Motor neuron (in vitro differentiated cells): ENCODE measurements around the gene MOB1B. TPM values are rescaled to one million over a fixed set of nuclear protein-coding genes. Genes with fewer than 3 reads are reported as not detected.
"Not testable (repeated sequence)": the region's sequence is repeated elsewhere in the genome, so short reads cannot be mapped to it uniquely, and the experiment has no call there.

Experiments used
- ATAC-seq, 8 experiments: fragments of 200-7000 bp; cut with Tn5 transposase; replicated peaks in 6 of 8; 2 replicates each; pipeline ENCODE4 v1.8.0; 2021; ENCODE audit warnings: mild to moderate bottlenecking in 8 of 8, moderate library complexity in 8 of 8
- H3K27ac ChIP-seq, 2 donors: fragments of 250-450 bp; sonication (Bioruptor Pico); 2 replicates each; pipeline ENCODE4 v1.9.0; 2021; ENCODE audit warnings: antibody characterized with exemption in 2 of 2, mild to moderate bottlenecking in 2 of 2, moderate library complexity in 1 of 2
- H3K4me1 ChIP-seq, 2 donors: fragments of 250-450 bp; sonication (Bioruptor Pico); replicated peaks in 1 of 2; 2 replicates each; pipeline ENCODE4 v1.6.1; 2021; ENCODE audit warnings: antibody characterized with exemption in 2 of 2, mild to moderate bottlenecking in 2 of 2, moderate library complexity in 1 of 2
- H3K4me3 ChIP-seq, 5 donors: fragments of 250-450 bp; sonication (Bioruptor Pico); 2 replicates each; pipeline ENCODE4 v1.9.0; 2021; ENCODE audit warnings: antibody characterized with exemption in 5 of 5, mild to moderate bottlenecking in 5 of 5, moderate library complexity in 4 of 5
- WGBS, 10 experiments: fragments of 450-650 bp; shearing (Covaris generic); methylation state at CpG; one replicate each; pipeline ENCODE4 v1.0.0; 2022; 5-methylcytosine and 5-hydroxymethylcytosine counted together
- in situ Hi-C, 9 experiments: fragments of 400-800 bp; cut with MboI; loops; one replicate each; pipeline ENCODE4 v1.15.0; 2021; ENCODE audit warnings: low sequenced_read_pairs in 9 of 9, low pct_unique_long_range_greater_than_20kb in 2 of 9; ENCODE audit not compliant: unreplicated experiment in 9 of 9
- total RNA-seq, 8 experiments: library from RNA; unstranded; fragments of 300-600 nt; gene quantifications; 2 replicates each; pipeline versions ENCODE4 v1.2.3 to v1.2.4, GENCODE V29; 2022

MOB1B gene
- total RNA-seq, 8 experiments from 2014 or later: 6.0 to 26.8 (median 19.2) TPM

GRCh38 chr4:70893790-70894189, 8.4 kb upstream of the MOB1B start:
- no peak overlapping the region for H3K4me3 ChIP-seq
- H3K27ac ChIP-seq: no peak overlapping the region
- ATAC-seq: no peak
- WGBS, 10 experiments: 57 to 100% (median 79%) methylated on average over 2 to 7 of the region's 7 CpGs
- peaks cover 7 to 9% of the 10 kb centered on the region in 2 donors for H3K4me1 ChIP-seq
- in situ Hi-C loops: no loop called here

- Histone ChIP-seq H3K4me3 (no peak overlapping the region), H3K27ac (peak overlapping the region in 1 of 2 donors; percentile 65), H3K4me1 (peaks cover 7 to 9% of the 10 kb centered on the region in 2 donors)
- in situ Hi-C loops: no loop called here
- peak; percentile 38 to 93 (median 74) for ATAC-seq
- 20 to 100% (median 39%) methylated on average over 1 to 2 of the region's 2 CpGs; no CpG with 5 or more reads in 4 of the 10 experiments for WGBS, 10 experiments
Observed at GRCh38 chr4:70895405-70895804, 6.8 kb upstream of the MOB1B start.

- in situ Hi-C loops: no loop called here
- Histone ChIP-seq H3K27ac (peak overlapping the region in 1 of 2 donors; percentile 65), H3K4me3 (no peak overlapping the region), H3K4me1 (peaks cover 7 to 9% of the 10 kb centered on the region in 2 donors)
- WGBS, 10 experiments: 0 to 44% (median 29%) methylated on average over 1 to 5 of the region's 5 CpGs; no CpG with 5 or more reads in 1 of the 10 experiments
- ATAC-seq: peak in 6 of 8 experiments; percentile 18 to 69 (median 43)
Observed at GRCh38 chr4:70895811-70896491, 6.2 kb upstream of the MOB1B start.

GRCh38 chr4:70898581-70898980, 3.6 kb upstream of the MOB1B start:
- in situ Hi-C loops, H3K27ac ChIP-seq, H3K4me3 ChIP-seq, ATAC-seq: not testable (repeated sequence)
- WGBS, 10 experiments: 50 to 100% (median 84%) methylated on average over 1 to 6 of the region's 6 CpGs; no CpG with 5 or more reads in 3 of the 10 experiments
- H3K4me1 ChIP-seq: peaks cover 8 to 12% of the 10 kb centered on the region in 2 donors

GRCh38 chr4:70901607-70901983, 574 bp upstream of the MOB1B start:
- H3K27ac ChIP-seq: peak overlapping the region; percentile 77 to 82
- ATAC-seq: no peak
- 0 to 93% (median 27%) methylated on average over 1 to 6 of the region's 8 CpGs; no CpG with 5 or more reads in 3 of the 10 experiments for WGBS, 10 experiments
- peak overlapping the region; percentile 65 to 96 (median 80) for H3K4me3 ChIP-seq
- in situ Hi-C loops: no loop called here
- H3K4me1 ChIP-seq: peaks cover 2 to 9% of the 10 kb centered on the region in 2 donors

GRCh38 chr4:70902577-70903290, 565 bp downstream of the MOB1B start:
- Histone ChIP-seq H3K4me3 (peak overlapping the region; percentile 65 to 96 (median 80)), H3K27ac (peak overlapping the region; percentile 77 to 82), H3K4me1 (peaks cover 2 to 8% of the 10 kb centered on the region in 2 donors)
- 0 to 17% (median 0%) methylated on average over 1 to 5 of the region's 48 CpGs; no CpG with 5 or more reads in 6 of the 10 experiments for WGBS, 10 experiments
- ATAC-seq: peak; percentile 68 to 73 (median 72)
- in situ Hi-C loops: no loop called here

GRCh38 chr4:70903291-70903603, 1.1 kb downstream of the MOB1B start:
- Histone ChIP-seq H3K4me1 (peaks cover 2 to 8% of the 10 kb centered on the region in 2 donors), H3K4me3 (peak overlapping the region; percentile 65 to 96 (median 80)), H3K27ac (peak overlapping the region; percentile 77 to 82)
- ATAC-seq: no peak
- 0 to 29% (median 0%) methylated on average over 1 to 5 of the region's 5 CpGs; no CpG with 5 or more reads in 2 of the 10 experiments for WGBS, 10 experiments
- in situ Hi-C loops: no loop called here

GRCh38 chr4:70908993-70909556, 6.9 kb downstream of the MOB1B start:
- in situ Hi-C loops: no loop called here
- H3K4me3 ChIP-seq: no peak overlapping the region
- H3K4me1 ChIP-seq: peaks cover 0 to 3% of the 10 kb centered on the region in 2 donors
- H3K27ac ChIP-seq: no peak overlapping the region
- WGBS, 10 experiments: 83 to 100% (median 100%) methylated on average over 1 to 2 of the region's 3 CpGs; no CpG with 5 or more reads in 3 of the 10 experiments
- no peak for ATAC-seq

- H3K4me1 ChIP-seq: no peaks in the 10 kb centered on the region
- no peak for ATAC-seq
- no peak overlapping the region for H3K27ac ChIP-seq
- WGBS, 10 experiments: 60 to 100% (median 100%) methylated on average over 1 to 2 of the region's 2 CpGs; no CpG with 5 or more reads in 2 of the 10 experiments
- in situ Hi-C loops: no loop called here
- H3K4me3 ChIP-seq: no peak overlapping the region
Observed at GRCh38 chr4:70914000-70914399, 11.8 kb downstream of the MOB1B start.

GRCh38 chr4:70914631-70915030, 12.5 kb downstream of the MOB1B start:
- H3K4me3 ChIP-seq: no peak overlapping the region
- no peaks in the 10 kb centered on the region for H3K4me1 ChIP-seq
- ATAC-seq: no peak
- no peak overlapping the region for H3K27ac ChIP-seq
- 63 to 100% (median 100%) methylated on average over 1 to 2 of the region's 2 CpGs; no CpG with 5 or more reads in 3 of the 10 experiments for WGBS, 10 experiments
- in situ Hi-C loops: no loop called here

- 82 to 100% (median 94%) methylated on average over 1 to 13 of the region's 14 CpGs for WGBS, 10 experiments
- in situ Hi-C loops: no loop called here
- no peak overlapping the region for H3K4me3 ChIP-seq
- no peaks in the 10 kb centered on the region for H3K4me1 ChIP-seq
- ATAC-seq: no peak
- no peak overlapping the region for H3K27ac ChIP-seq
Observed at GRCh38 chr4:70915036-70915815, 13.1 kb downstream of the MOB1B start.

- no peak for ATAC-seq
Observed at GRCh38 chr4:70915874-70916559, 13.8 kb downstream of the MOB1B start.

More at GRCh38 chr4:70915874-70916559, 13.8 kb downstream of the MOB1B start:
- in situ Hi-C loops: no loop called here
- no peaks in the 10 kb centered on the region for H3K4me1 ChIP-seq
- no peak overlapping the region for H3K4me3 ChIP-seq
- H3K27ac ChIP-seq: no peak overlapping the region
- 78 to 100% (median 91%) methylated on average over 1 to 8 of the region's 8 CpGs for WGBS, 10 experiments
